HT-29 (cell line): ENCODE data around the gene PRKCZ. TPM values are rescaled to one million over a fixed set of nuclear protein-coding genes. Genes with fewer than 3 reads are reported as not detected.
"Not testable (repeated sequence)": the region's sequence is repeated elsewhere in the genome, so short reads cannot be mapped to it uniquely, and the experiment has no call there.

Experiments used
- DNase-seq: peaks from one replicate; pipeline ENCODE4 v3.0.0-alpha.2; 2015; ENCODE audit warnings: low spot score
- total RNA-seq: library from RNA; depleted of rRNA; stranded (reverse); fragments of >200 nt; shearing (Covaris generic); gene quantifications from 2 replicates; pipeline ENCODE4 v1.2.3, GENCODE V29; 2014

The PRKCZ gene
- total RNA-seq, 1 experiment from 2014 or later = 67.4 TPM

GRCh38 chr1:2115008-2115641, 64.9 kb downstream of the PRKCZ start:
- DNase-seq = no peak

- DNase-seq = no peak
Measured at GRCh38 chr1:2115702-2116341, 65.6 kb downstream of the PRKCZ start.

GRCh38 chr1:2119886-2120285, 69.7 kb downstream of the PRKCZ start:
- DNase-seq = no peak

GRCh38 chr1:2121101-2121691, 71.0 kb downstream of the PRKCZ start:
- no peak for DNase-seq

- DNase-seq = not testable (repeated sequence)
Measured at GRCh38 chr1:2121794-2122193, 71.6 kb downstream of the PRKCZ start.

GRCh38 chr1:2124446-2125198, 74.4 kb downstream of the PRKCZ start:
- no peak for DNase-seq

GRCh38 chr1:2125350-2126211, 75.4 kb downstream of the PRKCZ start:
- no peak for DNase-seq

GRCh38 chr1:2126331-2127186, 76.3 kb downstream of the PRKCZ start:
- DNase-seq = no peak

GRCh38 chr1:2127187-2128145, 77.3 kb downstream of the PRKCZ start:
- DNase-seq = no peak

- no peak for DNase-seq
Measured at GRCh38 chr1:2128189-2128901, 78.1 kb downstream of the PRKCZ start.

GRCh38 chr1:2129256-2129943, 79.2 kb downstream of the PRKCZ start:
- DNase-seq = no peak

GRCh38 chr1:2130156-2130555, 79.9 kb downstream of the PRKCZ start:
- DNase-seq = no peak

GRCh38 chr1:2130871-2131289, 80.7 kb downstream of the PRKCZ start:
- DNase-seq = no peak

- DNase-seq = no peak
Measured at GRCh38 chr1:2132222-2133038, 82.2 kb downstream of the PRKCZ start.

GRCh38 chr1:2133039-2133878, 83.0 kb downstream of the PRKCZ start:
- DNase-seq = peak; percentile 93

- DNase-seq = no peak
Measured at GRCh38 chr1:2133879-2134215, 83.6 kb downstream of the PRKCZ start.
